Right lobe of liver (tissue), 4 donors: ENCODE measurements around the gene FAM184A.

Source experiments
- CTCF ChIP-seq, 4 donors: fragments of 200-600 bp in 3 of 4; fragments of 450-650 bp in 1 of 4; IDR thresholded peaks; one replicate each; pipeline versions ENCODE4 v1.5.1 to v1.8.0; 2016 to 2022; ENCODE audit warnings: antibody characterized with exemption in 4 of 4, mild to moderate bottlenecking in 2 of 4
- POLR2A ChIP-seq: fragments of 450-650 bp; IDR thresholded peaks from one replicate; pipeline ENCODE4 v1.6.1; 2017; ENCODE audit warnings: antibody characterized with exemption, mild to moderate bottlenecking
- donor health status: DM: no; HTN: no; CAD: no.
- donor health status: DM: no; HTN: no; CAD: no.
- donor health status: DM: no; HTN: yes; CAD: no.

DNA sequence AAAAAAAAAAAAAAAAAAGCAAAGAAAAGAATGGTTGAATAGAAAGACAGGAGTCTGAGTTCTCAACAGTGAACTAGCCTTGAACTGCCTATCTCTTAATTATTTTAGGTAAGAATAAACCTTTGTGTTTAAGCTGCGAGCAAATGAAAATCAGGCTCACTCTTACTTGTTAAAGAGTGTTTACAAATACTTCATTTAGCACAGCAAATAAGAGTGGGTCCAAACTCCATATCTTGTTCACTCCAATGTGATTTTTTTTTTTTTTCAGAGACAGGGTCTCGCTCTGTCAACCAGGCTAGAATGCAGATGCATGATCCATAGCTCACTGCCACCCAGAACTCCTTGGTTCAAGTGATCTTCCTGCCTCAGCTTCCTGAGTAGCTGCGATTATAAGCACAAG lies 155.4 kb downstream of the FAM184A start:
- no peak for TF ChIP-seq CTCF (IDR thresholded peaks at IDR 0.05)
- TF ChIP-seq POLR2A = no peak
